Keratinocyte (primary cell): ENCODE results near the gene SYNDIG1. TPM values are rescaled to one million over a fixed set of nuclear protein-coding genes. Genes with fewer than 3 reads are reported as not detected.

ENCODE experiments used
- DNase-seq: peaks from one replicate; pipeline ENCODE4 v3.0.0-alpha.2; 2011; ENCODE audit warnings: low read depth, missing footprints, low spot score
- FAIRE-seq: peaks from 2 replicates; lab custom pipeline; 2011; peaks lifted over from hg19 to GRCh38; lab: Jason Lieb, UNC
- H2AFZ ChIP-seq: 2 replicates; pipeline ENCODE4 v1.6.0; 2012; ENCODE audit warnings: low read length, control low read depth, inconsistent platforms; ENCODE audit not compliant: control insufficient read depth
- H3K27ac ChIP-seq: 2 replicates; pipeline ENCODE4 v1.5.1; 2011; ENCODE audit warnings: low read length; ENCODE audit not compliant: control insufficient read depth, insufficient read depth
- H3K27me3 ChIP-seq: 3 replicates; pipeline ENCODE4 v1.6.0; 2011; ENCODE audit warnings: low read length; ENCODE audit not compliant: control insufficient read depth, insufficient read depth; ENCODE audit errors: extremely low read depth
- H3K36me3 ChIP-seq, 2 experiments: 2 replicates in 1 of 2; 3 replicates in 1 of 2; pipeline ENCODE4 v1.5.1; 2011; ENCODE audit warnings: low read length in 2 of 2, mild to moderate bottlenecking in 1 of 2; ENCODE audit not compliant: control insufficient read depth in 2 of 2, insufficient read depth in 2 of 2; ENCODE audit errors: extremely low read depth in 1 of 2
- H3K4me1 ChIP-seq: 3 replicates; pipeline ENCODE4 v1.5.1; 2011; ENCODE audit warnings: low read length; ENCODE audit not compliant: control insufficient read depth, insufficient read depth; ENCODE audit errors: extremely low read depth
- H3K4me2 ChIP-seq: 3 replicates; pipeline ENCODE4 v1.6.0; 2011; ENCODE audit warnings: low read depth, low read length; ENCODE audit not compliant: control insufficient read depth, insufficient read depth; ENCODE audit errors: extremely low read depth
- H3K4me3 ChIP-seq, 3 experiments: fragments of 200-600 bp in 1 of 3; sonication (generic) in 1 of 3; 2 replicates in 2 of 3; 3 replicates in 1 of 3; pipeline ENCODE4 v1.5.1; 2011 to 2016; ENCODE audit warnings: low read length in 3 of 3, mild to moderate bottlenecking in 3 of 3, control low read depth in 2 of 3, inconsistent platforms in 1 of 3, low read depth in 1 of 3, mixed read lengths in 1 of 3, mixed run types in 1 of 3, moderate library complexity in 1 of 3; ENCODE audit not compliant: control insufficient read depth in 2 of 3, insufficient read depth in 2 of 3; ENCODE audit errors: extremely low read depth in 1 of 3
- H3K79me2 ChIP-seq: 2 replicates; pipeline ENCODE4 v1.6.0; 2012; ENCODE audit warnings: low read length; ENCODE audit not compliant: control insufficient read depth, insufficient read depth
- H3K9ac ChIP-seq: 3 replicates; pipeline ENCODE4 v1.6.0; 2011; ENCODE audit warnings: low read length; ENCODE audit not compliant: control insufficient read depth, insufficient read depth; ENCODE audit errors: extremely low read depth
- H3K9me1 ChIP-seq: 3 replicates; pipeline ENCODE4 v1.6.0; 2011; ENCODE audit warnings: low read length; ENCODE audit not compliant: control insufficient read depth, insufficient read depth; ENCODE audit errors: extremely low read depth
- H3K9me3 ChIP-seq: 2 replicates; pipeline ENCODE4 v1.5.1; 2012; ENCODE audit warnings: low read depth, low read length; ENCODE audit not compliant: control insufficient read depth
- H4K20me1 ChIP-seq: 3 replicates; pipeline ENCODE4 v1.6.0; 2011; ENCODE audit warnings: low read length; ENCODE audit not compliant: control insufficient read depth, insufficient read depth; ENCODE audit errors: extremely low read depth
- EZH2 ChIP-seq: IDR thresholded peaks from one replicate; pipeline ENCODE4 v1.6.1; 2012; ENCODE audit warnings: inconsistent platforms, mild to moderate bottlenecking, low read length, moderate library complexity
- dilution Hi-C: fragments of 300-500 bp; cut with MboI; formaldehyde crosslinking; loops from one replicate; pipeline ENCODE4 v1.7.0; 2020; ENCODE audit warnings: low sequenced_read_pairs; ENCODE audit not compliant: extremely low pct_ligation_motif_present
- polyA plus RNA-seq, 5 experiments: library from polyadenylated mRNA; depleted of rRNA in 3 of 5; stranded (reverse) in 3 of 5; stranded (forward) in 1 of 5; unstranded in 1 of 5; fragments of >200 nt; gene quantifications; 1 replicate in 1 of 5; 2 replicates in 3 of 5; 3 replicates in 1 of 5; pipeline versions ENCODE4 v1.2.1 to v1.2.3, GENCODE V29; 2011 to 2012; ENCODE audit warnings: missing spikeins in 2 of 5, low read depth in 1 of 5, low replicate concordance in 1 of 5
- TF ChIP-seq, protein P1 (sequence below), 3 experiments: IDR thresholded peaks in 1 of 3; conservative IDR thresholded peaks in 1 of 3; optimal IDR thresholded peaks in 1 of 3; 2 replicates in 2 of 3; 3 replicates in 1 of 3; pipeline versions ENCODE3 to v1.5.1; 2011; ENCODE audit warnings: low read length in 3 of 3, mild to moderate bottlenecking in 3 of 3, moderate library complexity in 2 of 3, control low read depth in 1 of 3, inconsistent platforms in 1 of 3; ENCODE audit not compliant: insufficient read depth in 2 of 3; ENCODE audit errors: extremely low read depth in 1 of 3

SYNDIG1 gene
- polyA plus RNA-seq, 1 donor (not counting 4 experiments of a cell fraction or from before 2014, with no cell fraction given): 0.38 TPM

DNA sequence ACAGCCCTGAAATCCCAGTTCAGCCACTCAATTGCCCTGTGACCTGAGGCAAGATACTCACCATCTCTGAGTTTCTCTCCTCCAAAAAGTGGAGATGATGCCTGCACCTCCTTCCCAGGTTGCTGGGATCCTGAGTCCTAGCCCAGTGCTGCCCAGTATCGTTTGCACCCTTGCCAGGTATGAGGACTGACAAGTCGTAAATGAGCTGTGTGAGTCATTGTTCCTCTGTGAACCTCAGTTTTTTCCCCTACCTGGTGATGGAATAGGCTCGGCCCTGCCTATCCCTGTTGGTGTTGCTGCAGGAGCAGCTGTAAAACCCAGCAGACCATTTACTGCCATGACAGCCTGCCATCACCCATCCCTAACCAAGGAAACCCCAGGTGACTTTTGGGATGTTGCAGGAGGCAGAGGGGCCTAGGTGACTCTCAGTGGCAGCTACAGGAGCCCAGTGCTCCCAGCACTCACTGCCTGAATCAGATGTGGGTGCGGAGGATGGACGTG lies 229.3 kb downstream of the SYNDIG1 start:
- Histone ChIP-seq H3K9me3 (no peaks in the 10 kb centered on the region), H3K4me1 (no peaks in the 10 kb centered on the region), H2AFZ (no peak overlapping the region), H4K20me1 (no peaks in the 10 kb centered on the region), H3K36me3 (no peaks in the 10 kb centered on the region), H3K79me2 (no peaks in the 10 kb centered on the region), H3K27me3 (no peaks in the 10 kb centered on the region), H3K27ac (no peak overlapping the region), H3K9ac (no peak overlapping the region), H3K4me2 (no peak overlapping the region), H3K4me3 (no peak overlapping the region), H3K9me1 (no peaks in the 10 kb centered on the region)
- dilution Hi-C loops: no loop called here
- DNase-seq: no peak
- TF ChIP-seq, protein P1, sequence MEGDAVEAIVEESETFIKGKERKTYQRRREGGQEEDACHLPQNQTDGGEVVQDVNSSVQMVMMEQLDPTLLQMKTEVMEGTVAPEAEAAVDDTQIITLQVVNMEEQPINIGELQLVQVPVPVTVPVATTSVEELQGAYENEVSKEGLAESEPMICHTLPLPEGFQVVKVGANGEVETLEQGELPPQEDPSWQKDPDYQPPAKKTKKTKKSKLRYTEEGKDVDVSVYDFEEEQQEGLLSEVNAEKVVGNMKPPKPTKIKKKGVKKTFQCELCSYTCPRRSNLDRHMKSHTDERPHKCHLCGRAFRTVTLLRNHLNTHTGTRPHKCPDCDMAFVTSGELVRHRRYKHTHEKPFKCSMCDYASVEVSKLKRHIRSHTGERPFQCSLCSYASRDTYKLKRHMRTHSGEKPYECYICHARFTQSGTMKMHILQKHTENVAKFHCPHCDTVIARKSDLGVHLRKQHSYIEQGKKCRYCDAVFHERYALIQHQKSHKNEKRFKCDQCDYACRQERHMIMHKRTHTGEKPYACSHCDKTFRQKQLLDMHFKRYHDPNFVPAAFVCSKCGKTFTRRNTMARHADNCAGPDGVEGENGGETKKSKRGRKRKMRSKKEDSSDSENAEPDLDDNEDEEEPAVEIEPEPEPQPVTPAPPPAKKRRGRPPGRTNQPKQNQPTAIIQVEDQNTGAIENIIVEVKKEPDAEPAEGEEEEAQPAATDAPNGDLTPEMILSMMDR (optimal IDR thresholded peaks at IDR 0.05 in 1 of 3, IDR thresholded peaks at IDR 0.05 in 1 of 3, conservative IDR thresholded peaks at IDR 0.05 in 1 of 3; ENCODE audit: extremely low read depth in 1 of 3, insufficient read depth in 2 of 3, low read length in 3 of 3): no peak
- no peak for TF ChIP-seq EZH2
- no peak for FAIRE-seq

GRCh38 chr20:24699321-24700165 lies 230.1 kb downstream of the SYNDIG1 start:
- TF ChIP-seq, protein P1 (optimal IDR thresholded peaks at IDR 0.05 in 1 of 3, IDR thresholded peaks at IDR 0.05 in 1 of 3, conservative IDR thresholded peaks at IDR 0.05 in 1 of 3; ENCODE audit: extremely low read depth in 1 of 3, insufficient read depth in 2 of 3, low read length in 3 of 3): no peak
- no peak for TF ChIP-seq EZH2
- Histone ChIP-seq H4K20me1 (no peaks in the 10 kb centered on the region), H3K9me3 (no peaks in the 10 kb centered on the region), H3K4me3 (no peak overlapping the region), H3K4me1 (no peaks in the 10 kb centered on the region), H3K79me2 (no peaks in the 10 kb centered on the region), H3K36me3 (no peaks in the 10 kb centered on the region), H3K4me2 (no peak overlapping the region), H3K27me3 (no peaks in the 10 kb centered on the region), H2AFZ (no peak overlapping the region), H3K27ac (no peak overlapping the region), H3K9me1 (no peaks in the 10 kb centered on the region), H3K9ac (no peak overlapping the region)
- DNase-seq (no peak), FAIRE-seq (no peak)
- dilution Hi-C loops: no loop called here
